ENCODE data around the gene SRSF12.
"Not testable (repeated sequence)": the region's sequence is repeated elsewhere in the genome, so short reads cannot be mapped to it uniquely, and the experiment has no call there.

The SRSF12 gene

GRCh38 chr6:89128256-89128671 lies 10.4 kb upstream of the SRSF12 start:
- DNase-seq = not testable (repeated sequence)

DNA sequence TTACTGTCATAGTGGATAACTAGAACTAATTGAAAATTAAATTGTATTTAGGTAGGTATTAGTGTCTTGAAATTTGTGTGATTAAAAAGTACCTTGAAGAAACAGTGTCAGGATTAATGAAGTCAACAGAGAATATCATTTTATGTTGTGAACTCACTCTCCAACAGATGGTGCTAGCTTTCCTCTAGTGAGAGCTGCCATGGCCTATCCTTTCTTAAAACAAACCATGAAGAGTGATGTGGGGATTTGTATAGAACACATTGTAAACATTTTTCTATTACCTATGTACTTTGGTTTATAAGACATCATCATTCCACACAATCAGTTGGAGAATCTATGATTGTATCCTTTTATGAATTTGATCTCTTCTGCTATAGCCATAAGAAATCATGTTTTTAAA lies 4.8 kb upstream of the SRSF12 start:
- DNase-seq = peak in 1 of 2 experiments; percentile 56

DNA sequence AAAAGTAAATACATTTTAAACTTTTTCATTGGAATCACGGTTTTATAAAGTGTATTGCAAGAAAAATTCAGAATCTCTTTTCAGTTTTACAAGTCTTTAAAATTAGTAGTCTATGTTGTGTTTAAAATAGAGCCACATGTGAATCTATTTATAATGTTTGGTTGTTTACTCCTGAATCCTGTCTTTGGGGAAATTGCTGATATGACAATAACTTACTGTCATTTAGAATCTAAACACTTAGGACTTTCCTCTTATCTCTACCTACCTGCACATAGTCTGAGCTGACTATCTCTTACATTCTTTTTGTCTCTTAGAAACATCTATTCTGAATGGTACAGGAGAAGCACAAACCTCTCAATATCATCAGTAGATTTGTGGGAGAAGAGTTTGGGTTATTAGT lies 4.1 kb upstream of the SRSF12 start:
- no peak for DNase-seq

DNA sequence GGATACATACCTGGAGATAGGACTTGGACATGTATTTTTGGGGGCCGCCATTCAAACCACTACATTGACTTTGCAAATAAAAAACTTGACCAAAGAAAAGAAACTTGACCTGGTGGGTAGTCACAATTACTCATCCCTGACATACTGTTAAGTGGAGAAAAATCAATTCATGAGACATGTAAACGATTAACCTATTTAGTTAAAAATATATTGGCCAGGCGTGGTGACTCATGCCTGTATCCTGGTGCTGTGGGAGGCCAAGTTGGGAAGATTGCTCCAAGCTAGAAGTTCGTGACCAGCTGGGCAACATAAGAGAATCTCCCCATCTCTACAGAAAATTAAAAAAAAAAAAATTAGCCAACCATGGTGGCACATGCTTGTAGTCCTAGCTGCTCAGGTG lies 2.5 kb upstream of the SRSF12 start:
- DNase-seq = no peak

DNA sequence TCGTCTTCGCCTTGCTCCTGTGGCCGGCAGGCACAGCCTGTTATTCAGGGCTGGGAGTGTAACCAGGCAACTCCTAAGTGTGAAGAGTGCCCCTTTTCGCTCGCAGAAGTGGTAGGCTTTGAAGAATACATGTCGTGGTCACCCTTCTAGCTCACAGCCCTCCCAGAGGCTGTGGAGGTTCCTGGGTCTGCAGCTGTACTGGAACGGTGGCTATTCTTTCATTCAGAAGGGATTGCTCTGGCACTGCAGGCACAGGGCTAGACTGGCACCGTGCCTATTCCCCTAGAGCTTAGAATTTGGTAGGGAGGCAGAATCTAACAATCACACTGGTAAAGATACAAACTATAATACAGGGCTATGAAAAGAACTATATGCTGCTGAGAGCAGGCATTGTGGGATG lies 1.1 kb upstream of the SRSF12 start:
- DNase-seq = no peak

DNA sequence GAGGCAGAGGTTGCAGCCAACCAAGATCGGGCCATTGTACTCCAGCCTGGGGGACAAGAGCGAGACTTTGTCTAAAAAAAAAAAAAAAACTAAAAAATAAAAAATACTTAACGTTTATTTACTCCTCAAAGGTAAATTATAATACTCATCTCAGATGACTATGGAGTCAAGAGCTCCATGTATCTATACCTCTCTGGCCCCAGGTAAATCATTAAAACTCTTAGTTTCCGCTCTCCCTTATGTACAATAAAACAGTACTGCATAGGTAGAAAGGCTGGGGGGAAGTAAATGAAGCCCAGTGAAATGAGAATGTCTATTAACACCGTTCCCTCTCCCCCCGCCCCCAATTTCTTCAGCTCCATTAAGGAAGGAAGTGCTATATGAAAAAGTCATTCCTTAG lies 1.2 kb downstream of the SRSF12 start:
- DNase-seq = no peak

DNA sequence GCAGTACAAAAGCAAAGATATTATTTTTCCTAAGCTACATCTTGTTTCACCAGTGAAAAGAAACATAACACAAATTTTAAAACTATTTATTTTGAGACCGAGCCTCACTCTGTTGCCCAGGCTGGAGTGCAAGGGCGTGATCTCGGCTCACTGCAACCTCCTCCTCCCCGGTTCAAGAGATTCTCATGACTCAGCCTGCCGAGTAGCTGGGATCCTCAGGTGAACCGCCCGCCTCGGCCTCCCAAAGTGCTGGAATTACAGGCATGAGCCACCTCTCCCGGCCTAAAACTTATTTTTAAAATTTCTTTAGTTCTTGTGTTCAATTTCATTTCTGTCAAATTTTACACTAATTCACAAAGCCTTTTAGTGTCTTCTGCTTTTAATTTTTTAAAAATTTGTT lies 5.9 kb downstream of the SRSF12 start:
- no peak for DNase-seq

DNA sequence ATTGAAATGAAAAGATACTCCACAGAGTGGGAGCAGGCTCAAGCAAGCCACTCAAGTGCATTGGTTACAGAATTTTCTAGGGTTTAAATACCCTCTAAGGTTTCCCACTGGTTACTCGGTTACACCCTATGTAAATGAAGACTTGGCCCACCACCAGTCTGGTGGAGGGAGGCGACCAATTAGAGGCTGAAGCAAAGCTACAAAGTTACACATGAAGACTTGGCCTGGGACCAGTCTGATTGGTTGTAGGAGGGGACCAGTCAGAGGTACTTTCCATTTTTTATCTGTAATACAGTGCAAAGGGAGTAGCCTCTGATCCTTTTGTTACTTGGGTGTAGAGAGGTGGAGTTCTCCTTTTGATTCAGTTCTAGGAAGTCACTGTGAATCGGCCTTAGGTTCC lies 7.6 kb downstream of the SRSF12 start:
- DNase-seq = no peak

- no peak for DNase-seq
Observed at GRCh38 chr6:89100114-89100513, 17.8 kb downstream of the SRSF12 start.

GRCh38 chr6:89098461-89098860 lies 19.4 kb downstream of the SRSF12 start:
- DNase-seq = no peak

GRCh38 chr6:89087881-89088280 lies 30.0 kb downstream of the SRSF12 start:
- DNase-seq = no peak

DNA sequence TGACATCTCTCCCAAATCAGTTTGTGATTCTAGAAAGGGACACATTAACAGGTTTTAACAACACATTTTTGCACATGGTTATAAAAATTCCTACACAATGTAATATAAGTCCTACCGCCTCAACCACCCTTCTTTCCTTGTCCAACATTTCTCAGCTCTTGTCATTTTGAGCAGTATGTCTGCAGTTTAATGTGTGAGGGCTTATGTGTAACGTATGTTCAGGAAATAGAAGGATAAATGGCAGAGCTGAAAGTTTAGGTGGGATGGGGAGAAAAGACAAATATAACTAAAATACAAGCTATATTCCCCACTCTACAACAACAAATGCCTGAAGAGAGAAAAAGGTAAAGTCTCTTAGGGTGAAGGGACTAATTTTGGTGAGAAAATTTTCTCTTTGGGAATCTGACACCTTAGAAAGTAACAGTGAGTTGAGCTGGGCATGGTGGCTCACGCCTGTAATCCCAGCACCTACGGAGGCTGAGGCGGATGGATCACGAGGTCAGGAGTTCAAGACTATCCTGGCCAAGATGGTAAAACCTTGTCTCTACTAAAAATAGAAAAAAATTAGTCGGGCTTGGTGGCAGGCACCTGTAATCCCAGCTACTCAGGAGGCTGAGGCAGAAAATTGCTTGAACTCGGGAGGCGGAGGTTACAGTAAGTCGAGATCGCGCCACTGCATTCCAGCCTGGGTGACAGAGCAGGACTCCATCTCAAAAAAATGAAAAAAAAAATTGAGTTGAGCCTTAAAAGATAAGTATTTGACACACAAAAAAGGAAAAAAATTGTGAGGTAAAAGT lies 32.3 kb downstream of the SRSF12 start:
- DNase-seq = no peak

DNA sequence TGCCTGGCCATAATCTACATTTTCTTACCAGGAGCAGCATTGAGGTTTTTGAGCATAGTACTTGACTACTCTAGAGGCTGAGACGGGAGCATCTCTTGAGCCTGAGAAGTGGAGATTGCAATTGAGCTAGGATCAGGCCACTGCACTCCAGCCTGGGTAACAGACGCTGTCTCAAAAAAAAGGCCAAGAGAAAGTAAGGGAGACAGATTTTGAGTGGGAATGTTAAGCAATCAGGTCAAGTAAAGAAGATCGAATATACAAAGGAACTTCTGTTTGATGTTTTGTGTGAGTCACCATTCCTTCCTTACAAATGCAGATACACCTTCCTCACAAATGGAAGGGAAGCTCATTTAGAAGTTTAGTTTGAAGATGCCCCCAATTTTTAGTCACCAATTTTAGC lies 32.9 kb downstream of the SRSF12 start:
- no peak for DNase-seq

DNA sequence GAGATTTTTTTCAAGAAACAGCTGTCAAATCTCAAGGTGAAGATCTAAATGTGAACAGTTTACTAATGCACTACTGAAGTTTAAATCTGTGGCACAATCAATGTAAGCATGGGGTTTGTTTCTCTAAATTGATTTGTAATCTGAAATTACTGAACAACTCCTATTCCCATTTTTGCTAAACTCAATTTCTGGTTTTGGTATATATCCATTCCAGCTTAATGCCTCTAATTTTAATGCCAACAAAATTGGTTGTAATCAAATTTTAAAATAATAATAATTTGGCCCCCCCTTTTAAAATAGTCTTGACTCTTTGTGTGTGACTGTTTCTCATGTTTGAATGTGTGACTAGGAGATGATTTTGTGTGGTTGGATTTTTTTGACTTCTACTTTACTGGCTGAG lies 33.3 kb downstream of the SRSF12 start:
- DNase-seq = no peak

DNA sequence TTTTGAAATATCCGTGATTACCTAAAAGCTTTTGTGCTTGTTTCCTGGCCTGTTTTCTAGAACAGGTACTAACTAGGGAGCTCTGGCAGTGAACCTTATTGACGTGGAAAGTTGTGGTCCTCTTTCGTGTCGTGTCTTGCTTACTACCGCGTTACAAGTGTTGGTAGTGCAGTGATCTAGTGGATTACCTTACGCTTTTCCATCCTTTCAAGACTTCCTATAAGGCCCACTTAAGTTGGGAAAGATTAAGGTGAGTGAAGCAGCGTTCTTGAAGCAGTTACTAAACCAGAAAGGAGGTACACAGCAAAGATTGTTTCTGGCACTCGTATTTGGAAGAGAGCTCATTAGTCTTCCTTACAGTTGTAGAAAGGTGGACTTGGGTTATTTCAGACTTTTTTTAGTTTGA lies 35.4 kb downstream of the SRSF12 start:
- DNase-seq = no peak

- peak; percentile 93 to 97 for DNase-seq
Observed at GRCh38 chr6:89081423-89082322, 36.2 kb downstream of the SRSF12 start.

DNA sequence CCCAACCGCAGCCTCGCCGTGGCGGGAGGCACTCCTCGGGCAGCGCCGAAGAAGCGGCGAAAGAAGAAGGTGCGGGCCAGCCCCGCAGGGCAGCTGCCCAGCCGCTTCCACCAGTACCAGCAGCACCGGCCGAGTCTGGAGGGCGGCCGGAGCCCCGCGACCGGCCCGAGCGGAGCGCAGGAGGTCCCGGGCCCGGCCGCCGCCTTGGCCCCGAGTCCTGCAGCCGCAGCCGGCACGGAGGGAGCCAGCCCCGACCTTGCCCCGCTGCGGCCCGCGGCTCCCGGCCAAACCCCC lies 36.8 kb downstream of the SRSF12 start:
- DNase-seq = no peak

DNA sequence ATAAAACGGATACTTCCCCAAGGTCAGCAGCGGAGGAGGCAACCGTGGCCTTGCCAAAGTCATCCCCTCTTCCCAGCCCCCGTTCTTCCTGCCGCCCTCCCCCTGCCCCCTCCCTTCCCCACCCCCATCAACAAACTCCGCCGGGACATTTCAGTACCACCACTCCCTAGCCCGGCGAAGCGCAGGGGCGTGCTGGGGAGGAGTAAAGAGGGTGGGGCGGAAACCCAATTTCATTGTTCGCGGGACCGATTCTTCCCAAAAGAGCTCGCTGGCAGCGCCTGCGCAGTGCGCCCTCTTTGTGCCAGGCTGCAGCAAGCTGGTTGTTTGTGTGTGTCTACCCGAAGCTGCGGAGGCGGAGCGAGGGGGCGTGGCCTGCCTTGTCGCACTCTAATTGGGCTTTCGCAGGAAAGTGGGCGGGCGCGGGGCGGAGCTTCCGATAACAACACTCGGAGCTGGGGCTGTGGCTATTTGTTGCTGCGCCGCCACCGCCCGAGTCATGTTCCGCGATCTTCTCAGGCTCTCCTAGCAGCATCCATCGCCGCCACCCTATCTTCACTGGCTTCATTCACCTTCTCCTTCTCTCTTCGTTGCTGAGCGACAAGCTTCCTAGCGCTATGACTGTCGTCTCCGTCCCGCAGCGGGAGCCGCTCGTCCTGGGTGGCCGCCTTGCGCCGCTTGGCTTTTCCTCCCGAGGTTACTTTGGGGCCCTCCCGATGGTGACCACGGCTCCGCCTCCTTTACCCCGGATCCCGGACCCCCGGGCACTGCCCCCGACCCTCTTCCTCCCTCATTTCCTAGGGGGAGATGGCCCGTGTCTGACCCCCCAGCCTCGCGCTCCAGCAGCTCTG lies 37.4 kb downstream of the SRSF12 start, which contains the start of gene PNRC1:
PNRC1 (plus strand) TSS at position 471 of the 848 bp plus-strand sequence; CDS start at position 615, 144 bp downstream.
- DNase-seq = peak; percentile 97 to 98

- DNase-seq = no peak
Observed at GRCh38 chr6:89079511-89080234, 38.2 kb downstream of the SRSF12 start.

GRCh38 chr6:89073840-89074239 lies 44.0 kb downstream of the SRSF12 start:
- DNase-seq = no peak

DNA sequence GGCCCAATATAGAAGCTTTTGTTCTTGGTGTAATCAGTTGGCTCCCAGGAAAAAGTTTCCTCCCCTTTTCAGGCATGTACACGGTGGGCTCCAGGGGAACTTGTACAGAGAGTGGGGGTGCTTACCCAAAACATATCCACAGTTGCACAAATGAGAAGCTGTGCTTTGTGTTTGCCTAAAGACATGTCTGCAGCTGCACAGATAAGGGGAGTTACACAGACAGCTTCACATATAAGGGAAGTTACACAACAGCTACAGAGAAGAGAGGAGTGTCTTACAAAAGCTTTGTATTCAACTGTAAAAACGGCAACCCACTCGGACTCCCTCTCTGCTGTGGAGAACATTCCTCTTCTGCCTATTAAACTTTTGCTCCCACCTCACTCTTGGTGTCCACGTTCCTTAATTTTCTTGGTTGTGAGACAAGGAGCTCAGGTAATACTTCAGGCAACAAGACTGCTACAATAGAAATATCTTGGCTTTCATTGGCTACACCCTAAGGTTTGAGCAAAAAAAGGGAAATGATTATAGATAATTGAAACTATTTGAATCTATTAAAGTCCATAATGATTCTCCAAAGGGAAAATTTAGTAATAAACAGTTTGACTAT lies 44.8 kb downstream of the SRSF12 start:
- no peak for DNase-seq

DNA sequence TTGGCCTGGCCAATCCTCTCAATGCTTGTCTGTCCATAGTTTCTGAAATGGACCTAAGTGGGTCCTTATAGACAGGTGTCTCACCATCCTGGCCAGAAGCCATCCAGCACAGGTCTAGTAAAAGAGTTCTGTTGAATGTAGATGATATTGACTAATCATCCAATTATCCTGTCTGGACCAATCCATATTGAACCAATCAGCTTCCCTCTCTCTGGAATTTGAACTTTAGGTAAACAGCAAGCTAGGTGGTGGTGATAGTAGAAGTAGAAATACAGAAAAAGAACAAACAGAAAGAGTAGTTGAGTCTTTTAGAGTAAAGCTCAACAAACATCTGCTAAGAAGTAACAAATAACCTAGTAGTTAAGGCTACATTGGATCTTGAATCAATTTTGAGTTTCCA lies 46.8 kb downstream of the SRSF12 start:
- no peak for DNase-seq
